Esophagus squamous epithelium (tissue), 5 donors: Measurements from ENCODE around the gene GBP6. TPM values are rescaled to one million over a fixed set of nuclear protein-coding genes. Genes with fewer than 3 reads are reported as not detected.

Experiments used
- DNase-seq: peaks from one replicate; lab custom pipeline; 2025; lab: John Stamatoyannopoulos, UW
- H3K27ac ChIP-seq, 4 donors: fragments of 200-600 bp; sonication (generic); one replicate each; pipeline ENCODE4 v1.5.1; 2016 to 2019; ENCODE audit warnings: mild to moderate bottlenecking in 1 of 4
- H3K27me3 ChIP-seq, 4 donors: fragments of 200-600 bp; sonication (generic); 1 replicate in 3 of 4; 2 replicates in 1 of 4; pipeline versions ENCODE4 v1.5.1 to v1.6.0; 2017 to 2021; ENCODE audit warnings: antibody characterized with exemption in 1 of 4
- H3K36me3 ChIP-seq, 3 donors: fragments of 200-600 bp; sonication (generic); one replicate each; pipeline ENCODE4 v1.5.1; 2016 to 2019
- H3K4me1 ChIP-seq, 3 donors: fragments of 200-600 bp; sonication (generic); one replicate each; pipeline ENCODE4 v1.5.1; 2017 to 2019
- H3K4me3 ChIP-seq, 4 donors: fragments of 200-600 bp; sonication (generic); 1 replicate in 3 of 4; 2 replicates in 1 of 4; pipeline ENCODE4 v1.5.1; 2016 to 2019; ENCODE audit warnings: mild to moderate bottlenecking in 2 of 4, moderate library complexity in 1 of 4
- H3K9me3 ChIP-seq, 3 donors: fragments of 200-600 bp; sonication (generic); one replicate each; pipeline ENCODE4 v1.5.1; 2016 to 2019
- CTCF ChIP-seq, 6 experiments: fragments of 450-650 bp in 4 of 6; fragments of 200-600 bp in 2 of 6; sonication (generic) in 2 of 6; IDR thresholded peaks; one replicate each; pipeline ENCODE4 v1.5.1; 2016 to 2019; ENCODE audit warnings: antibody characterized with exemption in 6 of 6, mild to moderate bottlenecking in 4 of 6, moderate library complexity in 4 of 6
- POLR2A ChIP-seq, 4 donors: fragments of 450-650 bp; IDR thresholded peaks; one replicate each; pipeline ENCODE4 v1.6.1; 2017; ENCODE audit warnings: antibody characterized with exemption in 4 of 4, mild to moderate bottlenecking in 4 of 4, moderate library complexity in 3 of 4
- WGBS, 2 donors: methylation state at CpG; one replicate each; pipeline ENCODE4 v1.1.5; 2018; 5-methylcytosine and 5-hydroxymethylcytosine counted together
- intact Hi-C: fragments of 100-400 bp; cut with DNase I; formaldehyde crosslinking; loops from one replicate; pipeline ENCODE4 v1.15.0; 2022
- total RNA-seq, 4 donors: library from RNA; depleted of rRNA; stranded (reverse); fragments of >200 nt; gene quantifications; one replicate each; pipeline ENCODE4 v1.1.0, GENCODE V29; 2016
- donor health status: DM: yes; HTN: yes; CAD: no.

The GBP6 gene
- total RNA-seq, 4 donors from 2014 or later: 419 to 894 (median 477) TPM

DNA sequence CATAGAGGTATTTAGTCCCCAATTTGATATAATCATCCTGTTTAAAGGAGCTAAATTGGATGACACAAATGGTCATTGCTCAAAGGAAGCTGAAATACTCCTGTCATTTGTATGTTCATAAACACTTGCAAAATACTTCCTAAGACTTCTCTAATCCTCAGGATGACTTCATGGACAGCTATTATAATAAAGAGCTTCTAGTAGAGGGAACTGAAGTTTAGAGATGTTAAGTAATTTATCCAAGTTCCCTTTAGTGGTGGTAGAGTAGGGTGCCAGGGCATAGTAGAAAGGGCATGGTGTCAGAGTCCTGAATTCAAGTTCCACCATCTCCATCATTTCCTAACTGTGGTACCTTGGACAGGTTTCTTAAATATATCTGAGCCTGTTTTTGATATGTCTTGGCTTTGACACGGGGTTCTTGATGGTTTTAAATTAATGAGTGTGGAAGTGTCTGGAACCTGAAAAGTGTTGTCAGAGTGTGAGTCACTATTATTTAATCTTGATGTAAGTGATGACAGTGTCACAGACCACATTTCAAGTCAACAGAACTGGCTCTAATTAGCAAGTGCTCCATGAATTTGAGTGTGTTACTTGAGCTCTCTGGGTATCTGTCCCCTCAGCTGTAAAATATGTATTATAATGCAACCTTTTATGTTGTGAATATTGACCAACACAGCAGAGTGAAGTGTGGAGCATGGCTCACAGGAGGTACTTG lies 12.1 kb upstream of the GBP6 start:
- no peaks in the 10 kb centered on the region for H3K27me3 ChIP-seq
- no peaks in the 10 kb centered on the region for H3K9me3 ChIP-seq
- no peak overlapping the region for H3K4me3 ChIP-seq
- DNase-seq: no peak
- H3K27ac ChIP-seq: no peak overlapping the region
- no peaks in the 10 kb centered on the region for H3K4me1 ChIP-seq
- intact Hi-C loops: no loop called here
- TF ChIP-seq POLR2A (IDR thresholded peaks at IDR 0.05) (no peak), CTCF (IDR thresholded peaks at IDR 0.05) (no peak)
- no peaks in the 10 kb centered on the region for H3K36me3 ChIP-seq
- 8 to 10% methylated on average over 1 of the region's 1 CpG for WGBS, 2 donors

- intact Hi-C loops: no loop called here
- H3K4me1 ChIP-seq: no peaks in the 10 kb centered on the region
- no peaks in the 10 kb centered on the region for H3K36me3 ChIP-seq
- H3K27ac ChIP-seq: no peak overlapping the region
- DNase-seq: no peak
- no peak overlapping the region for H3K4me3 ChIP-seq
- 83 to 84% methylated on average over 2 of the region's 2 CpGs for WGBS, 2 donors
- no peaks in the 10 kb centered on the region for H3K27me3 ChIP-seq
- TF ChIP-seq CTCF (IDR thresholded peaks at IDR 0.05) (no peak), POLR2A (IDR thresholded peaks at IDR 0.05) (no peak)
- H3K9me3 ChIP-seq: no peaks in the 10 kb centered on the region
Measured at GRCh38 chr1:89352421-89352820, 11.4 kb upstream of the GBP6 start.

DNA sequence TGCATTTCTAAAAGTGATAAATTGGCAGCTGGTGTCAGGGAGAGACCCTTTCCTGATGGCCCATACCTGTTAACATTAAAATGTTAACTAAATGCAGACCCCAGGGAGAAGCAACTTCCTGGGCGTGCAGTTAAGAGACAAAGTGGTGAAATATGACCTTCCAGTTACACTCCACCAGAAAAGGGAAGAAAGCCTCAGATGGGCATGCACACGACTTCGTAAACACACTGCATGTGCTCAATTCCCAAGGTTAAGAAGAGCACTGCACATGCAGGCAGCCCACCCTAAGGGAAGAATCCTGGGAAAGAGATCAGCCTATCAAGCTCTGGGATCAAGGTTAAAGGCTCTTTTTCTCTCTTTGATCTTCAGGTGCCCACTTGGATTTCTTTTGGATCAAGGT lies 9.7 kb upstream of the GBP6 start:
- DNase-seq: no peak
- Histone ChIP-seq H3K4me3 (no peak overlapping the region), H3K27ac (no peak overlapping the region), H3K36me3 (no peaks in the 10 kb centered on the region), H3K9me3 (no peaks in the 10 kb centered on the region), H3K4me1 (peaks cover 0 to 10% (median 0%) of the 10 kb centered on the region in 3 donors), H3K27me3 (no peaks in the 10 kb centered on the region)
- TF ChIP-seq POLR2A (IDR thresholded peaks at IDR 0.05) (no peak), CTCF (IDR thresholded peaks at IDR 0.05) (no peak)
- intact Hi-C loops: no loop called here
- 84 to 91% methylated on average over 3 of the region's 3 CpGs for WGBS, 2 donors

- H3K36me3 ChIP-seq: no peaks in the 10 kb centered on the region
- H3K27ac ChIP-seq: no peak overlapping the region
- intact Hi-C loops: loop anchor here (5.0 kb wide), 1 partner anchor 353 kb away; no protein-coding TSS in a partner anchor
- H3K27me3 ChIP-seq: no peaks in the 10 kb centered on the region
- H3K9me3 ChIP-seq: no peaks in the 10 kb centered on the region
- peaks cover 0 to 10% (median 0%) of the 10 kb centered on the region in 3 donors for H3K4me1 ChIP-seq
- H3K4me3 ChIP-seq: no peak overlapping the region
- DNase-seq: no peak
- WGBS, 2 donors: 80 to 85% methylated on average over 1 of the region's 1 CpG
- TF ChIP-seq POLR2A (IDR thresholded peaks at IDR 0.05) (no peak), CTCF (IDR thresholded peaks at IDR 0.05) (no peak)
Measured at GRCh38 chr1:89355056-89355455, 8.8 kb upstream of the GBP6 start.

- Histone ChIP-seq H3K4me1 (peaks cover 0 to 21% (median 0%) of the 10 kb centered on the region in 3 donors), H3K9me3 (no peaks in the 10 kb centered on the region), H3K4me3 (no peak overlapping the region), H3K27ac (no peak overlapping the region), H3K27me3 (no peaks in the 10 kb centered on the region), H3K36me3 (no peaks in the 10 kb centered on the region)
- intact Hi-C loops: loop anchor here (5.0 kb wide), 1 partner anchor 355 kb away; no protein-coding TSS in a partner anchor
- TF ChIP-seq POLR2A (IDR thresholded peaks at IDR 0.05): no peak
- no peak for TF ChIP-seq CTCF (IDR thresholded peaks at IDR 0.05)
- no peak for DNase-seq
- WGBS, 2 donors: 82 to 83% methylated on average over 7 to 8 of the region's 8 CpGs
Measured at GRCh38 chr1:89356658-89357400, 7.0 kb upstream of the GBP6 start.
